PC-3 (cell line): ENCODE results near the gene UCK2. TPM values are rescaled to one million over a fixed set of nuclear protein-coding genes. Genes with fewer than 3 reads are reported as not detected.

Source experiments
- ATAC-seq: fragments of 200-7000 bp; cut with Tn5 transposase; 2 replicates; pipeline ENCODE4 v1.9.1; 2020; ENCODE audit warnings: mild to moderate bottlenecking, moderate library complexity
- BruUV-seq: library from RNA; stranded (reverse); fragments of 400-500 nt; replicated peaks from 2 replicates; lab custom pipeline; 2021; lab: Mats Ljungman, UMichigan
- CTCF ChIA-PET: fragments of 300-600 bp; sonication (Branson Sonifier 250); formaldehyde crosslinking; loops from one replicate; lab custom pipeline; 2022; ENCODE audit warnings: antibody characterized with exemption; lab: Charles Lee
- POLR2A ChIA-PET: fragments of 300-600 bp; sonication (Branson Sonifier 250); formaldehyde crosslinking; loops from one replicate; lab custom pipeline; 2022; ENCODE audit warnings: antibody characterized with exemption; ENCODE audit not compliant: unreplicated experiment; lab: Charles Lee
- DNase-seq: peaks from one replicate; pipeline ENCODE4 v3.0.0-alpha.2; 2015
- H2AFZ ChIP-seq: fragments of 300-600 bp; sonication (generic); 2 replicates; pipeline ENCODE4 v1.6.0; 2016; ENCODE audit warnings: antibody characterized with exemption, low read length
- H3F3A ChIP-seq: fragments of 300-600 bp; sonication (generic); one replicate; pipeline ENCODE4 v1.6.0; 2017; ENCODE audit warnings: antibody characterized with exemption, low read length, control low read depth, mild to moderate bottlenecking; ENCODE audit not compliant: unreplicated experiment
- H3K27ac ChIP-seq: fragments of 300-600 bp; sonication (generic); 2 replicates; pipeline ENCODE4 v1.5.1; 2016; ENCODE audit warnings: mild to moderate bottlenecking, low read length
- H3K27me3 ChIP-seq: fragments of 300-600 bp; sonication (generic); 2 replicates; pipeline ENCODE4 v1.6.1; 2016; ENCODE audit warnings: low read length, mixed read lengths
- H3K36me3 ChIP-seq: fragments of 300-600 bp; sonication (generic); 2 replicates; pipeline ENCODE4 v1.6.1; 2016; ENCODE audit warnings: low read depth, mixed run types, low read length, mixed read lengths
- H3K4me1 ChIP-seq: fragments of 300-600 bp; sonication (generic); 2 replicates; pipeline ENCODE4 v1.5.1; 2016; ENCODE audit warnings: low read length; ENCODE audit not compliant: insufficient read depth
- H3K4me2 ChIP-seq: fragments of 300-600 bp; sonication (generic); 2 replicates; pipeline ENCODE4 v1.6.0; 2016; ENCODE audit warnings: low read length
- H3K4me3 ChIP-seq: fragments of 300-600 bp; sonication (generic); 2 replicates; pipeline ENCODE4 v1.5.1; 2016; ENCODE audit warnings: mild to moderate bottlenecking, low read length, mixed read lengths
- H3K79me2 ChIP-seq: fragments of 300-600 bp; sonication (generic); 2 replicates; pipeline ENCODE4 v1.6.1; 2017; ENCODE audit warnings: low read length, mixed read lengths
- H3K9ac ChIP-seq: fragments of 300-600 bp; sonication (generic); 2 replicates; pipeline ENCODE4 v1.6.0; 2016; ENCODE audit warnings: mild to moderate bottlenecking, low read length
- H3K9me2 ChIP-seq: fragments of 300-600 bp; sonication (generic); replicated peaks from 2 replicates; pipeline ENCODE4 v1.6.1; 2016; ENCODE audit warnings: mixed run types, low read length, mixed read lengths
- H3K9me3 ChIP-seq: fragments of 300-600 bp; sonication (generic); 2 replicates; pipeline ENCODE4 v1.6.1; 2016; ENCODE audit warnings: low read length, mixed read lengths
- H4K20me1 ChIP-seq: fragments of 300-600 bp; sonication (generic); 2 replicates; pipeline ENCODE4 v1.6.1; 2016; ENCODE audit warnings: low read length, mixed read lengths
- CTCF ChIP-seq: fragments of 300-600 bp; sonication (generic); conservative IDR thresholded peaks from 2 replicates; pipeline ENCODE4 v1.5.1; 2017; ENCODE audit warnings: antibody characterized with exemption, low read depth, mild to moderate bottlenecking, low read length
- EZH2 ChIP-seq: fragments of 300-600 bp; sonication (generic); IDR thresholded peaks from one replicate; pipeline ENCODE4 v1.6.1; 2017; ENCODE audit warnings: antibody characterized with exemption, mild to moderate bottlenecking, low read length; ENCODE audit not compliant: unreplicated experiment
- EZH2phosphoT487 ChIP-seq: fragments of 300-600 bp; sonication (generic); IDR thresholded peaks from 2 replicates; pipeline ENCODE4 v1.6.1; 2018; ENCODE audit warnings: mild to moderate bottlenecking, antibody characterized with exemption, low read length, borderline replicate concordance
- intact Hi-C: fragments of 100-400 bp; cut with micrococcal nuclease; formaldehyde crosslinking; loops from 2 replicates; pipeline ENCODE4 v1.9.0; 2023
- total RNA-seq: library from RNA; depleted of rRNA; stranded (reverse); fragments of >200 nt; gene quantifications from 2 replicates; pipeline ENCODE4 v1.2.3, GENCODE V29; 2014

The UCK2 gene
- total RNA-seq, 1 experiment from 2014 or later, result 193 TPM

- ChIA-PET CTCF (no interaction called here), POLR2A (no interaction called here)
- Histone ChIP-seq H3F3A (no peaks in the 10 kb centered on the region), H3K4me3 (no peak overlapping the region), H3K9me2 (no peaks in the 10 kb centered on the region), H2AFZ (no peak overlapping the region), H4K20me1 (no peaks in the 10 kb centered on the region), H3K9ac (no peak overlapping the region), H3K27ac (no peak overlapping the region), H3K4me2 (no peak overlapping the region), H3K36me3 (peaks cover 63% of the 10 kb centered on the region), H3K9me3 (no peaks in the 10 kb centered on the region), H3K79me2 (peaks cover 45% of the 10 kb centered on the region), H3K4me1 (peaks cover 16% of the 10 kb centered on the region), H3K27me3 (no peaks in the 10 kb centered on the region)
- TF ChIP-seq EZH2, result no peak
- intact Hi-C loops, result no loop called here
- no TSS peak for BruUV-seq
- DNase-seq (no peak), ATAC-seq (no peak)
These were observed 68.0 kb downstream of the UCK2 start for GRCh38 chr1:165895451-165895871.

GRCh38 chr1:165896277-165896676 is 68.9 kb downstream of the UCK2 start:
- Histone ChIP-seq H3K9me2 (no peaks in the 10 kb centered on the region), H4K20me1 (no peaks in the 10 kb centered on the region), H2AFZ (no peak overlapping the region), H3F3A (no peaks in the 10 kb centered on the region), H3K4me1 (peaks cover 16% of the 10 kb centered on the region), H3K36me3 (peaks cover 55% of the 10 kb centered on the region), H3K4me2 (no peak overlapping the region), H3K4me3 (no peak overlapping the region), H3K27me3 (no peaks in the 10 kb centered on the region), H3K79me2 (peaks cover 46% of the 10 kb centered on the region), H3K9ac (no peak overlapping the region), H3K9me3 (no peaks in the 10 kb centered on the region), H3K27ac (peak overlapping the region; percentile 15; the same call in 1 of the 2 replicates)
- TF ChIP-seq EZH2 (no peak), EZH2phosphoT487 (no peak)
- ATAC-seq (peak; percentile 78), DNase-seq (peak; percentile 53)
- BruUV-seq, result no TSS peak
- intact Hi-C loops, result no loop called here
- ChIA-PET POLR2A (no interaction called here), CTCF (no interaction called here)

DNA sequence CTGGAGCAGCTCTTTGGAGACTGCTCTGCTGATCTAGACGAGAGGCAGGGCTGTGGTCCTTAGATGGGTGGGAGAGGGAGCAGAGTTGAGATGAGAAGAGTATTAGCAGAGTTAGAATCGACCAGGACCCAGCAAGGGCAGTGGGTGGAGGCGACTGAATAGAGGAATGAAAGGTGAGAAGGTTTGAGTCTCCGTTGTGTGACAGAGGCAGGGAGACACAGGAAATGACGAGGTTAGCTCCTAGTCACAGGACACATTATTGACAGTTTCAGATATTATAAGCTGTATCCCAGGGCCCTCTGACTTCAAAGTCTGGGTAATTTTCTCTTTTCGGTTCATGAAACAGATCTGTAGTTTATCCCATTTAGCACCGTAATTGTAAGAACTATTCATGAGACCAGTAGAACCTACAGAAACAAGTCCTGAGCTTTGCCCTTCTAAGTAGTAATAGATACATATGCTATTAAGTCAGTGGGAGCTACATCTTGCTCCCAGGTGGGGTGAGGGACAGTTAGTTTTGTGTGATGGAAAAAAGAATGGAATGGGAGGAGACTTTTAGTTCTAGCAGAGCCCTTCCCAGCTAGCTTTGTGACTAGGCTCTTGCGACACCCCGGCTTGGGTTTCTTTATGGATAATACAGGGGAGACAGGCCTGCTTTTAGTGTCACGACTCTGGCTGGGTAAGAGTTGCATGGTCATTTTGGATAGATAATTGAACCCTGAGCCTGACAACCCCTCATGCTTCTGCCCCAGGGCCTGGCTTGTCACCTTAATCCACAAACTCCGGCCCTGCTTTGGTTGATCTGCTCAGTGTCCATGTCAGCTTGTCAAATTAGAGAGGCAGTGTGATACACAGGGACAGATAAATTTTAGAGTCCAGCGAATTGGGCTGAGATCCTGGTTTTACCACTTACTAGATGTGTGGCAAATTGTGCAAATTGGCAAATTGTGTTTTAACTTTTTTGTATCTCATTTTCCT is 70.2 kb downstream of the UCK2 start:
- POLR2A ChIA-PET, result no interaction called here
- ATAC-seq, result no peak
- Histone ChIP-seq H3K79me2 (peaks cover 48% of the 10 kb centered on the region), H3K9me3 (no peaks in the 10 kb centered on the region), H3K4me2 (no peak overlapping the region), H3K9ac (no peak overlapping the region), H3K36me3 (peaks cover 42% of the 10 kb centered on the region), H3K9me2 (no peaks in the 10 kb centered on the region), H3K27ac (no peak overlapping the region), H3K4me3 (no peak overlapping the region), H3F3A (no peaks in the 10 kb centered on the region), H3K4me1 (peaks cover 16% of the 10 kb centered on the region), H4K20me1 (no peaks in the 10 kb centered on the region), H2AFZ (no peak overlapping the region), H3K27me3 (no peaks in the 10 kb centered on the region)
- CTCF ChIA-PET, result no interaction called here
- BruUV-seq, result no TSS peak
- DNase-seq, result no peak
- no peak for TF ChIP-seq EZH2
- intact Hi-C loops, result no loop called here

DNA sequence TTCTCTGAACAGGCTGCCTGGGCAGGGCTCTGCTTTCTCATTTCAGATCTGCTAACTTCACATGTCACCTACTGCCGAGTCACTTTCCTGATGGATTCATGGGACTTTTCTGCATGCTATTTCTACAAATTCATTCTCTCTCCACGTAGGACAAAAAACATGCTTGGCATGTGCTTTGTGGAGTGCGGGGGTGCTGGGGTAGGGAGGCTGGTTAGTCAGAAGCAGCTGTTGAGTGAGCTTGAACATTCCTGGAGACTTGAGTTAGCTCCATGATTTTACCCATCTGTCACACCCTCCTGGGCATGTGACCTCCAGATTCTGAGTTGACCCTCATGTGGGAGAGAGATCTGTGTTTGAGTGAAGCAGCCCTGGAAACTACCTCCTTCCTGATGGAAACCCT is 71.4 kb downstream of the UCK2 start:
- H3K9me2 ChIP-seq, result no peaks in the 10 kb centered on the region
- H3K4me3 ChIP-seq, result no peak overlapping the region
- peak; percentile 50 for DNase-seq
- intact Hi-C loops, result no loop called here
- no peak overlapping the region for H3K27ac ChIP-seq
- no peak for ATAC-seq
- H3K9ac ChIP-seq, result no peak overlapping the region
- peaks cover 25% of the 10 kb centered on the region for H3K4me1 ChIP-seq
- no peak overlapping the region for H3K4me2 ChIP-seq
- H4K20me1 ChIP-seq, result 0 out of 2 replicates have a peak, but pooled peaks cover 6% of the 10 kb centered on the region
- H2AFZ ChIP-seq, result no peak overlapping the region
- no peaks in the 10 kb centered on the region for H3K9me3 ChIP-seq
- TF ChIP-seq CTCF, result no peak
- no peak for TF ChIP-seq EZH2
- TF ChIP-seq EZH2phosphoT487, result no peak
- BruUV-seq, result no TSS peak
- H3K27me3 ChIP-seq, result no peaks in the 10 kb centered on the region
- ChIA-PET CTCF (no interaction called here), POLR2A (interaction anchor here (0.6 kb wide), 1 partner anchor 69 kb away, joined by 3 read pairs; no protein-coding TSS in a partner anchor)
- H3K36me3 ChIP-seq, result peaks cover 38% of the 10 kb centered on the region; the same call in 1 of the 2 replicates
- peaks cover 48% of the 10 kb centered on the region for H3K79me2 ChIP-seq
- no peaks in the 10 kb centered on the region for H3F3A ChIP-seq
